ENCODE measurements around the gene SBNO2.

- TF ChIP-seq BACH2 (CRISPR knock-in tag; IDR thresholded peaks at IDR 0.05; ENCODE audit: borderline replicate concordance), result no peak
- no peak for TF ChIP-seq ZC3H10 (CRISPR knock-in tag; IDR thresholded peaks at IDR 0.05)
- no peak for TF ChIP-seq ISL1 (CRISPR knock-in tag; IDR thresholded peaks at IDR 0.05)
- TF ChIP-seq CSDC2 (CRISPR knock-in tag; IDR thresholded peaks at IDR 0.05), result no peak
- TF ChIP-seq TOX (CRISPR knock-in tag; IDR thresholded peaks at IDR 0.05; ENCODE audit: borderline replicate concordance), result no peak
- TF ChIP-seq ARNTL (CRISPR knock-in tag; IDR thresholded peaks at IDR 0.05; ENCODE audit: borderline replicate concordance, low read depth), result no peak
- TF ChIP-seq CREB5 (CRISPR knock-in tag; IDR thresholded peaks at IDR 0.05; ENCODE audit: low read depth), result no peak
- no peak for TF ChIP-seq PATZ1 (CRISPR knock-in tag; IDR thresholded peaks at IDR 0.05; ENCODE audit: borderline replicate concordance)
- no peak for TF ChIP-seq RARB (CRISPR knock-in tag; IDR thresholded peaks at IDR 0.05)
- TF ChIP-seq OSR1 (CRISPR knock-in tag; IDR thresholded peaks at IDR 0.05), result no peak
- TF ChIP-seq ZFP3 (CRISPR knock-in tag; IDR thresholded peaks at IDR 0.05), result no peak
- no peak for TF ChIP-seq ZNF8 (CRISPR knock-in tag; IDR thresholded peaks at IDR 0.05)
- TF ChIP-seq SNAI2 (CRISPR knock-in tag; IDR thresholded peaks at IDR 0.05), result no peak
- no peak for TF ChIP-seq GLIS3 (CRISPR knock-in tag; IDR thresholded peaks at IDR 0.05)
These were observed 15.4 kb upstream of the SBNO2 start for GRCh38 chr19:1189419-1189818.
